IMR-90 (cell line): ENCODE data around the gene ANKRD33B. TPM values are rescaled to one million over a fixed set of nuclear protein-coding genes. Genes with fewer than 3 reads are reported as not detected.

ENCODE experiments used
- ATAC-seq: fragments of 200-7000 bp; cut with Tn5 transposase; 2 replicates; pipeline ENCODE4 v1.9.1; 2020; ENCODE audit warnings: low read depth, mild to moderate bottlenecking, moderate library complexity
- BruUV-seq: library from RNA; stranded (reverse); fragments of 400-500 nt; replicated peaks from 2 replicates; lab custom pipeline; 2021; lab: Mats Ljungman, UMichigan
- CTCF ChIA-PET: fragments of 300-600 bp; formaldehyde crosslinking; extraction: SDS; loops from one replicate; lab custom pipeline; 2021; ENCODE audit warnings: antibody characterized with exemption; lab: Yijun Ruan, JAX
- POLR2A ChIA-PET: fragments of 300-600 bp; sonication (Branson Sonifier 250); formaldehyde crosslinking; loops from one replicate; lab custom pipeline; 2022; ENCODE audit warnings: antibody characterized with exemption; ENCODE audit not compliant: unreplicated experiment; lab: Charles Lee
- DNase-seq: peaks from one replicate; pipeline ENCODE4 v3.0.0; 2013
- H2AFZ ChIP-seq: replicated peaks from 2 replicates; pipeline ENCODE3; 2013; ENCODE audit warnings: low read length, mild to moderate bottlenecking; ENCODE audit not compliant: poor library complexity
- H2AK5ac ChIP-seq: 2 replicates; pipeline ENCODE4 v1.6.1; 2013; ENCODE audit warnings: low read depth, low read length, inconsistent platforms
- H2AK9ac ChIP-seq: replicated peaks from 2 replicates; pipeline ENCODE3; 2013; ENCODE audit warnings: mild to moderate bottlenecking, low read depth, low read length, moderate library complexity; ENCODE audit not compliant: poor library complexity
- H2BK120ac ChIP-seq: 2 replicates; pipeline ENCODE4 v1.6.1; 2013; ENCODE audit warnings: low read depth, low read length, inconsistent platforms
- H2BK15ac ChIP-seq: 3 replicates; pipeline ENCODE4 v1.6.1; 2013; ENCODE audit warnings: low read depth, low read length, inconsistent platforms
- H2BK20ac ChIP-seq: 2 replicates; pipeline ENCODE4 v1.6.1; 2013; ENCODE audit warnings: low read depth, mild to moderate bottlenecking, inconsistent platforms, low read length, moderate library complexity
- H2BK5ac ChIP-seq: 2 replicates; pipeline ENCODE4 v1.6.1; 2013; ENCODE audit warnings: mild to moderate bottlenecking, low read depth, low read length, inconsistent platforms; ENCODE audit not compliant: poor library complexity, severe bottlenecking
- H3K14ac ChIP-seq: replicated peaks from 2 replicates; pipeline ENCODE4 v1.6.1; 2013; ENCODE audit warnings: low read depth, low read length, inconsistent platforms
- H3K18ac ChIP-seq: 2 replicates; pipeline ENCODE4 v1.6.1; 2013; ENCODE audit warnings: low read depth, low read length, control low read depth
- H3K23ac ChIP-seq: 2 replicates; pipeline ENCODE4 v1.6.1; 2013; ENCODE audit warnings: low read depth, low read length, inconsistent platforms
- H3K27ac ChIP-seq: 2 replicates; pipeline ENCODE4 v1.5.1; 2013; ENCODE audit warnings: mild to moderate bottlenecking, control low read depth, low read length; ENCODE audit not compliant: insufficient read depth
- H3K27me3 ChIP-seq: 2 replicates; pipeline ENCODE4 v1.6.1; 2013; ENCODE audit warnings: low read length; ENCODE audit not compliant: control insufficient read depth, insufficient read depth
- H3K36me3 ChIP-seq: 2 replicates; pipeline ENCODE4 v1.6.1; 2013; ENCODE audit warnings: low read length, mixed read lengths; ENCODE audit not compliant: control insufficient read depth, insufficient read depth
- H3K4ac ChIP-seq: 2 replicates; pipeline ENCODE4 v1.6.1; 2013; ENCODE audit warnings: low read depth, low read length, inconsistent platforms
- H3K4me1 ChIP-seq: 2 replicates; pipeline ENCODE4 v1.6.1; 2013; ENCODE audit warnings: low read length, mixed read lengths; ENCODE audit not compliant: control insufficient read depth, insufficient read depth
- H3K4me2 ChIP-seq: 2 replicates; pipeline ENCODE4 v1.6.1; 2013; ENCODE audit warnings: low read depth, mild to moderate bottlenecking, control low read depth, low read length, moderate library complexity
- H3K4me3 ChIP-seq: 2 replicates; pipeline ENCODE4 v1.5.1; 2013; ENCODE audit warnings: low read depth, mild to moderate bottlenecking, control low read depth, low read length, moderate library complexity; ENCODE audit not compliant: insufficient read depth
- H3K56ac ChIP-seq: 2 replicates; pipeline ENCODE4 v1.6.1; 2013; ENCODE audit warnings: low read length, inconsistent platforms; ENCODE audit not compliant: insufficient read depth; ENCODE audit errors: extremely low read depth
- H3K79me1 ChIP-seq, 2 experiments: 2 replicates each; pipeline ENCODE4 v1.6.1; 2013; ENCODE audit warnings: low read length in 2 of 2, inconsistent platforms in 1 of 2, low read depth in 1 of 2
- H3K9ac ChIP-seq: 2 replicates; pipeline ENCODE4 v1.6.1; 2013; ENCODE audit warnings: low read depth, low read length, control low read depth
- H3K9me1 ChIP-seq: 2 replicates; pipeline ENCODE4 v1.6.1; 2013; ENCODE audit warnings: low read length, inconsistent platforms; ENCODE audit not compliant: insufficient read depth
- H3K9me3 ChIP-seq: 2 replicates; pipeline ENCODE4 v1.6.1; 2013; ENCODE audit warnings: low read length; ENCODE audit not compliant: control insufficient read depth, insufficient read depth
- H4K20me1 ChIP-seq: 2 replicates; pipeline ENCODE4 v1.6.1; 2013; ENCODE audit warnings: low read length, inconsistent platforms; ENCODE audit not compliant: insufficient read depth
- H4K5ac ChIP-seq: 2 replicates; pipeline ENCODE4 v1.6.1; 2013; ENCODE audit warnings: mild to moderate bottlenecking, low read depth, low read length, control low read depth
- H4K8ac ChIP-seq, 2 experiments: 2 replicates each; pipeline ENCODE4 v1.6.1; 2013; ENCODE audit warnings: low read depth in 2 of 2, low read length in 2 of 2, control low read depth in 1 of 2, inconsistent platforms in 1 of 2
- H4K91ac ChIP-seq: 2 replicates; pipeline ENCODE4 v1.6.1; 2013; ENCODE audit warnings: low read depth, low read length, inconsistent platforms; ENCODE audit not compliant: insufficient read depth
- BHLHE40 ChIP-seq: fragments of 150-350 bp; IDR thresholded peaks from 2 replicates; pipeline ENCODE4 v1.6.1; 2016; ENCODE audit warnings: mild to moderate bottlenecking, low read depth, low read length
- CEBPB ChIP-seq: IDR thresholded peaks from 2 replicates; pipeline ENCODE4 v1.6.1; 2012; ENCODE audit warnings: low read depth, low read length, improper control_type of control experiment
- CHD1 ChIP-seq: IDR thresholded peaks from 2 replicates; pipeline ENCODE4 v1.6.1; 2012; ENCODE audit warnings: low read depth, low read length, improper control_type of control experiment
- FOS ChIP-seq: fragments of 150-350 bp; IDR thresholded peaks from 2 replicates; pipeline ENCODE4 v1.6.1; 2016; ENCODE audit warnings: low read depth, low read length
- MAFK ChIP-seq: IDR thresholded peaks from 2 replicates; pipeline ENCODE4 v1.6.1; 2012; ENCODE audit warnings: low read depth, low read length, improper control_type of control experiment
- MAZ ChIP-seq: IDR thresholded peaks from 2 replicates; pipeline ENCODE4 v1.6.1; 2012; ENCODE audit warnings: low read depth, mild to moderate bottlenecking, low read length, improper control_type of control experiment, moderate library complexity, borderline replicate concordance
- MXI1 ChIP-seq: IDR thresholded peaks from 2 replicates; pipeline ENCODE4 v1.6.1; 2012; ENCODE audit warnings: low read depth, mild to moderate bottlenecking, low read length, moderate library complexity, borderline replicate concordance
- NFE2L2 ChIP-seq: fragments of 150-350 bp; IDR thresholded peaks from 2 replicates; pipeline ENCODE4 v1.6.1; 2016; ENCODE audit warnings: low read depth, mild to moderate bottlenecking, low read length
- SMC3 ChIP-seq: fragments of 150-350 bp; IDR thresholded peaks from 2 replicates; pipeline ENCODE4 v1.6.1; 2016; ENCODE audit warnings: low read depth, mild to moderate bottlenecking, antibody characterized with exemption, low read length, moderate library complexity
- WGBS, 2 experiments: methylation state at CpG; one replicate each; pipeline versions ENCODE4 v1.1.5 to v1.1.7; 2013; ENCODE audit warnings: missing lambda C conversion rate in 2 of 2; ENCODE audit not compliant: insufficient read length in 1 of 2; ENCODE audit errors: extremely low coverage in 2 of 2; 5-methylcytosine and 5-hydroxymethylcytosine counted together
- dilution Hi-C: fragments of 300-500 bp; cut with HindIII; formaldehyde crosslinking; loops from one replicate; pipeline ENCODE4 v1.14.3; 2018; ENCODE audit warnings: low sequenced_read_pairs; ENCODE audit not compliant: unreplicated experiment
- in situ Hi-C: fragments of 300-500 bp; cut with MboI; formaldehyde crosslinking; loops from 3 replicates; pipeline ENCODE4 v1.14.3; 2019; ENCODE audit warnings: low sequenced_read_pairs, inconsistent platforms, mixed read lengths
- intact Hi-C: fragments of 100-400 bp; cut with micrococcal nuclease; formaldehyde crosslinking; loops from 2 replicates; pipeline ENCODE4 v1.10.0; 2022
- polyA plus RNA-seq, 3 experiments: library from polyadenylated mRNA; depleted of rRNA; stranded (reverse); fragments of >200 nt; gene quantifications; 2 replicates each; pipeline ENCODE4 v1.2.3, GENCODE V29; 2012; ENCODE audit warnings: low replicate concordance in 1 of 3
- total RNA-seq: library from RNA; depleted of rRNA; stranded (reverse); fragments of >200 nt; gene quantifications from 2 replicates; pipeline ENCODE4 v1.2.3, GENCODE V29; 2012
- TF ChIP-seq, protein P1 (sequence below): fragments of 150-350 bp; IDR thresholded peaks from 2 replicates; pipeline ENCODE4 v1.6.1; 2016; ENCODE audit warnings: low read depth, mild to moderate bottlenecking, low read length, moderate library complexity, borderline replicate concordance
- TF ChIP-seq, protein P2 (sequence below): fragments of 150-350 bp; IDR thresholded peaks from 2 replicates; pipeline ENCODE4 v1.6.1; 2017; ENCODE audit warnings: mild to moderate bottlenecking, antibody characterized with exemption, low read length, low read depth

The ANKRD33B gene
- total and polyA plus RNA-seq, 2 of the 4 experiments (the other 2 are of a cell fraction), result 2.5 to 3.3 TPM

- H2BK5ac ChIP-seq, result no peak overlapping the region
- no peak for ATAC-seq
- no peak overlapping the region for H4K5ac ChIP-seq
- BruUV-seq, result no TSS peak
- no peak overlapping the region for H3K23ac ChIP-seq
- H4K91ac ChIP-seq, result no peak overlapping the region
- intact Hi-C loops (no loop called here), in situ Hi-C loops (no loop called here), dilution Hi-C loops (no loop called here)
- no peak overlapping the region for H2AFZ ChIP-seq
- ChIA-PET CTCF (no interaction called here), POLR2A (no interaction called here)
- peaks cover 11% of the 10 kb centered on the region; the same call in 1 of the 2 replicates for H4K20me1 ChIP-seq
- peaks cover 44% of the 10 kb centered on the region for H3K36me3 ChIP-seq
- H3K27ac ChIP-seq, result no peak overlapping the region
- DNase-seq, result no peak
- H3K4ac ChIP-seq, result no peak overlapping the region
- H3K9ac ChIP-seq, result no peak overlapping the region
- WGBS, 2 experiments, result 90% methylated on average over 2 of the region's 7 CpGs; no CpG with 5 or more reads in 1 of the 2 experiments
- H3K18ac ChIP-seq, result no peak overlapping the region
- peaks cover 5 to 10% of the 10 kb centered on the region in 2 experiments; a peak in 2 of 4 replicates for H3K79me1 ChIP-seq
- no peak overlapping the region for H3K4me2 ChIP-seq
- H4K8ac ChIP-seq, result no peak overlapping the region
- no peak overlapping the region for H3K14ac ChIP-seq
- H3K4me3 ChIP-seq, result no peak overlapping the region
- H3K56ac ChIP-seq, result no peak overlapping the region
- H2AK9ac ChIP-seq, result no peak overlapping the region
- no peaks in the 10 kb centered on the region; the same call in 1 of the 2 replicates for H3K4me1 ChIP-seq
- H2BK120ac ChIP-seq, result no peak overlapping the region
- H3K9me1 ChIP-seq, result peaks cover 8% of the 10 kb centered on the region; the same call in 1 of the 2 replicates
- no peak overlapping the region for H2AK5ac ChIP-seq
- TF ChIP-seq CEBPB (no peak), CHD1 (no peak), MAZ (no peak), MAFK (no peak), NFE2L2 (no peak), MXI1 (no peak), FOS (no peak), SMC3 (no peak), BHLHE40 (no peak)
- TF ChIP-seq, protein P1, sequence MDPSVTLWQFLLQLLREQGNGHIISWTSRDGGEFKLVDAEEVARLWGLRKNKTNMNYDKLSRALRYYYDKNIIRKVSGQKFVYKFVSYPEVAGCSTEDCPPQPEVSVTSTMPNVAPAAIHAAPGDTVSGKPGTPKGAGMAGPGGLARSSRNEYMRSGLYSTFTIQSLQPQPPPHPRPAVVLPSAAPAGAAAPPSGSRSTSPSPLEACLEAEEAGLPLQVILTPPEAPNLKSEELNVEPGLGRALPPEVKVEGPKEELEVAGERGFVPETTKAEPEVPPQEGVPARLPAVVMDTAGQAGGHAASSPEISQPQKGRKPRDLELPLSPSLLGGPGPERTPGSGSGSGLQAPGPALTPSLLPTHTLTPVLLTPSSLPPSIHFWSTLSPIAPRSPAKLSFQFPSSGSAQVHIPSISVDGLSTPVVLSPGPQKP, result no peak
- TF ChIP-seq, protein P2, sequence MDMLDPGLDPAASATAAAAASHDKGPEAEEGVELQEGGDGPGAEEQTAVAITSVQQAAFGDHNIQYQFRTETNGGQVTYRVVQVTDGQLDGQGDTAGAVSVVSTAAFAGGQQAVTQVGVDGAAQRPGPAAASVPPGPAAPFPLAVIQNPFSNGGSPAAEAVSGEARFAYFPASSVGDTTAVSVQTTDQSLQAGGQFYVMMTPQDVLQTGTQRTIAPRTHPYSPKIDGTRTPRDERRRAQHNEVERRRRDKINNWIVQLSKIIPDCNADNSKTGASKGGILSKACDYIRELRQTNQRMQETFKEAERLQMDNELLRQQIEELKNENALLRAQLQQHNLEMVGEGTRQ, result no peak
- no peak overlapping the region for H2BK15ac ChIP-seq
- H2BK20ac ChIP-seq, result no peak overlapping the region
- no peaks in the 10 kb centered on the region for H3K27me3 ChIP-seq
- no peaks in the 10 kb centered on the region for H3K9me3 ChIP-seq
Observed at GRCh38 chr5:10677533-10677932, 113.7 kb downstream of the ANKRD33B start.
